IMR-90 (cell line): ENCODE data around the gene FSTL5.

Source experiments
- BHLHE40 ChIP-seq: fragments of 150-350 bp; IDR thresholded peaks from 2 replicates; pipeline ENCODE4 v1.6.1; 2016; ENCODE audit warnings: mild to moderate bottlenecking, low read depth, low read length
- CHD1 ChIP-seq: IDR thresholded peaks from 2 replicates; pipeline ENCODE4 v1.6.1; 2012; ENCODE audit warnings: low read depth, low read length, improper control_type of control experiment
- FOS ChIP-seq: fragments of 150-350 bp; IDR thresholded peaks from 2 replicates; pipeline ENCODE4 v1.6.1; 2016; ENCODE audit warnings: low read depth, low read length
- MAZ ChIP-seq: IDR thresholded peaks from 2 replicates; pipeline ENCODE4 v1.6.1; 2012; ENCODE audit warnings: low read depth, mild to moderate bottlenecking, low read length, improper control_type of control experiment, moderate library complexity, borderline replicate concordance
- POLR2A ChIP-seq: IDR thresholded peaks from 2 replicates; pipeline ENCODE4 v1.6.1; 2012; ENCODE audit warnings: mild to moderate bottlenecking, low read depth, low read length
- RAD21 ChIP-seq: IDR thresholded peaks from 2 replicates; pipeline ENCODE4 v1.6.1; 2012; ENCODE audit warnings: low read length, improper control_type of control experiment
- TF ChIP-seq, protein P1 (sequence below): conservative IDR thresholded peaks from 2 replicates; pipeline ENCODE4 v1.5.1; 2012; ENCODE audit warnings: mild to moderate bottlenecking, low read depth, low read length, improper control_type of control experiment
- TF ChIP-seq, protein P2 (sequence below): fragments of 150-350 bp; IDR thresholded peaks from 2 replicates; pipeline ENCODE4 v1.6.1; 2017; ENCODE audit warnings: mild to moderate bottlenecking, antibody characterized with exemption, low read length, low read depth

DNA sequence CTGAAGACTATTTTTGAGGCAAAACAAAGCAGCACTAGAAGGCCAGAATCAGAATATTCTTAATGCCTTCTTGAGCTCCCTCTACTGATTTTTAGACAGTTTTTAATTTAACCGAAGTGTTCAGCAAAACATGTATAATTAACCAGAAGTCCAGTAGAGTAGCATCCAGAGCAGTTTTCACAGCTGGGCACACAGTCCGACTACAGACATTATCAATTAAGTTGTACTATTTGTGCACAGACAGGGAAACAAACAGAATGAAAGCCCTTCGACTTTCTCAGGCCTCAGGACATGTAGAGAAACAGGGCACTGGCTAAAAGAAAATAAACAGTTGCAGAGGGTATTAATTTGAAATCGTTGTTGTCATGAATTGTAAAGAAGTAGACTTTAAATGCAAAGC lies 11.9 kb downstream of the FSTL5 start:
- TF ChIP-seq BHLHE40, result no peak
- no peak for TF ChIP-seq FOS
- TF ChIP-seq, protein P1, sequence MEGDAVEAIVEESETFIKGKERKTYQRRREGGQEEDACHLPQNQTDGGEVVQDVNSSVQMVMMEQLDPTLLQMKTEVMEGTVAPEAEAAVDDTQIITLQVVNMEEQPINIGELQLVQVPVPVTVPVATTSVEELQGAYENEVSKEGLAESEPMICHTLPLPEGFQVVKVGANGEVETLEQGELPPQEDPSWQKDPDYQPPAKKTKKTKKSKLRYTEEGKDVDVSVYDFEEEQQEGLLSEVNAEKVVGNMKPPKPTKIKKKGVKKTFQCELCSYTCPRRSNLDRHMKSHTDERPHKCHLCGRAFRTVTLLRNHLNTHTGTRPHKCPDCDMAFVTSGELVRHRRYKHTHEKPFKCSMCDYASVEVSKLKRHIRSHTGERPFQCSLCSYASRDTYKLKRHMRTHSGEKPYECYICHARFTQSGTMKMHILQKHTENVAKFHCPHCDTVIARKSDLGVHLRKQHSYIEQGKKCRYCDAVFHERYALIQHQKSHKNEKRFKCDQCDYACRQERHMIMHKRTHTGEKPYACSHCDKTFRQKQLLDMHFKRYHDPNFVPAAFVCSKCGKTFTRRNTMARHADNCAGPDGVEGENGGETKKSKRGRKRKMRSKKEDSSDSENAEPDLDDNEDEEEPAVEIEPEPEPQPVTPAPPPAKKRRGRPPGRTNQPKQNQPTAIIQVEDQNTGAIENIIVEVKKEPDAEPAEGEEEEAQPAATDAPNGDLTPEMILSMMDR, result no peak
- TF ChIP-seq CHD1, result no peak
- no peak for TF ChIP-seq POLR2A
- no peak for TF ChIP-seq RAD21
- TF ChIP-seq MAZ, result no peak
- TF ChIP-seq, protein P2, sequence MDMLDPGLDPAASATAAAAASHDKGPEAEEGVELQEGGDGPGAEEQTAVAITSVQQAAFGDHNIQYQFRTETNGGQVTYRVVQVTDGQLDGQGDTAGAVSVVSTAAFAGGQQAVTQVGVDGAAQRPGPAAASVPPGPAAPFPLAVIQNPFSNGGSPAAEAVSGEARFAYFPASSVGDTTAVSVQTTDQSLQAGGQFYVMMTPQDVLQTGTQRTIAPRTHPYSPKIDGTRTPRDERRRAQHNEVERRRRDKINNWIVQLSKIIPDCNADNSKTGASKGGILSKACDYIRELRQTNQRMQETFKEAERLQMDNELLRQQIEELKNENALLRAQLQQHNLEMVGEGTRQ, result no peak
